ENCODE measurements around the gene DUSP2. TPM values are rescaled to one million over a fixed set of nuclear protein-coding genes. Genes with fewer than 3 reads are reported as not detected.
A peak's percentile ranks its signal among the peaks of the same experiment; 100 is the strongest.

Gene DUSP2
- total RNA-seq, 4 donors from 2014 or later: 14.0 to 21.1 (median 15.6) TPM

DNA sequence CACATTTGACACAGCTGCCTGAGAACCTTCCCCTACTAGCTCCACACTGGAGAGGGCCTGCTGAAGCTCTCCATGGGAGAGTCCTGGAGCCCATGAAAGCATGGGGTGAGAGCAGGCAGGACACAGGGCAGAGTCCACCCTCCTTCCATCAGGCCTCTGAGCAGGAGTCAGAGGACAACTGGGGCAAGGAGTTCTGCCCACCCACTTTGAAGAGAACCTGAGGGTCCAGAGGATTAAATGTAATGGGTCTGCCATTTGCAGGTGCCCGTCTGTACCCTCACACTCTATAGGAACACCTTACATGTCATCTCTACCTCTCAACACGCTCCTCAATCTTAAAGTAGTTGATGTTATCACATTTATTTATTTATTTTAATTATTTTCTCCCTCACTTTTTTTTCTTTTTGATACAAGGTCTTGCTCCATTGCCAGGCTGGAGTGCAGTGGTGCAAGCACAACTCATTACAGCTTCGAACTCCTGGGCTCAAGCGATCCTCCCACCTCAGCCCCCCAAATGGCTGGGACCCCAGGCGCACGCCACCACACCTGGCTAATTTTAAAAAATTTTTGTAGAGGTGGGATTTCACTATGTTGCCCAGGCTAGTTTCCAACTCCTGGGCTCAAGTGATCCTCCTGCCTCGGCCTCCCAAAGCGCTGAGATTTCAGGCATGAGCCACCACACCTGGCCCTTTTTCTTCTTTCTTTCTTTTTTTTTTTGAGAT is 39.1 kb downstream of the DUSP2 start:
- Histone ChIP-seq H3K9me3 (peaks cover 0 to 21% (median 4%) of the 10 kb centered on the region in 4 donors), H3K4me3 (no peak overlapping the region), H3K4me1 (peaks cover 0 to 15% (median 0%) of the 10 kb centered on the region in 4 donors), H3K27me3 (no peaks in the 10 kb centered on the region), H3K27ac (no peak overlapping the region), H3K36me3 (no peaks in the 10 kb centered on the region)
- TF ChIP-seq EP300 (IDR thresholded peaks at IDR 0.05): no peak
- 96 to 97% methylated on average over 8 of the region's 8 CpGs for WGBS, 2 donors
- DNase-seq (ENCODE audit: low spot score in 2 of 2): no peak

- DNase-seq (ENCODE audit: low spot score in 2 of 2): no peak
Measured at GRCh38 chr2:96105152-96105915, 39.9 kb downstream of the DUSP2 start.

DNA sequence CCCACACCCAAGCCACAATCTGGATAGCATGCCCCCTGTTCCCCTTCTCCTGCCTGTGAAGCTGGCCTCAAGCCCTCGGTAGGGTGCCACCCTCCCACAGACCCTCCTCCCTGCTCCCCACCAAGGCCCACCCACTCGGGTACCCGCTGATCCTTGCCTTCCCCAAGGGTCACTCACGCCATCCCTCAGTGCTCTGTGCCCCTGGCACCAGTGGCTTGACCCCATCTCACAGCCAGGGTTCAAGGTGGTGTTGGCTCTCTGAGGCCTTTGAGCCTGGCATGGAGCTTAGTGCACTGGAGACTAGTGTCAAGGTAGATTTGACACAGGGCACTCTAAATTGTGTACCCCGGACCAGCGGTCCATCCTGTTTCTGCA is 40.8 kb downstream of the DUSP2 start:
- no peaks in the 10 kb centered on the region for H3K27me3 ChIP-seq
- TF ChIP-seq EP300 (IDR thresholded peaks at IDR 0.05): no peak
- no peak for TF ChIP-seq POLR2A (IDR thresholded peaks at IDR 0.05)
- no peak for TF ChIP-seq CTCF (IDR thresholded peaks at IDR 0.05)
- no peak for DNase-seq (ENCODE audit: low spot score in 2 of 2)
- no peaks in the 10 kb centered on the region for H3K36me3 ChIP-seq
- H3K27ac ChIP-seq: no peak overlapping the region
- H3K4me3 ChIP-seq: no peak overlapping the region
- peaks cover 0 to 21% (median 4%) of the 10 kb centered on the region in 4 donors for H3K9me3 ChIP-seq
- WGBS, 2 donors: 83 to 86% methylated on average over 6 of the region's 6 CpGs
- peaks cover 0 to 19% (median 0%) of the 10 kb centered on the region in 4 donors for H3K4me1 ChIP-seq

More at GRCh38 chr2:96105152-96105915, 39.9 kb downstream of the DUSP2 start:
- H3K27me3 ChIP-seq: no peaks in the 10 kb centered on the region
- no peak overlapping the region for H3K4me3 ChIP-seq
- 95 to 97% methylated on average over 3 of the region's 3 CpGs for WGBS, 2 donors
- TF ChIP-seq CTCF (IDR thresholded peaks at IDR 0.05) (no peak), EP300 (IDR thresholded peaks at IDR 0.05) (no peak)
- H3K36me3 ChIP-seq: no peaks in the 10 kb centered on the region
- no peak overlapping the region for H3K27ac ChIP-seq
- H3K4me1 ChIP-seq: peaks cover 0 to 15% (median 0%) of the 10 kb centered on the region in 4 donors
- H3K9me3 ChIP-seq: peaks cover 0 to 21% (median 4%) of the 10 kb centered on the region in 4 donors

GRCh38 chr2:96103761-96104486 is 41.3 kb downstream of the DUSP2 start:
- Histone ChIP-seq H3K4me1 (peaks cover 0 to 13% (median 0%) of the 10 kb centered on the region in 4 donors), H3K4me3 (no peak overlapping the region), H3K9me3 (peaks cover 0 to 21% (median 4%) of the 10 kb centered on the region in 4 donors), H3K27ac (no peak overlapping the region), H3K36me3 (no peaks in the 10 kb centered on the region), H3K27me3 (no peaks in the 10 kb centered on the region)
- TF ChIP-seq POLR2A (IDR thresholded peaks at IDR 0.05) (no peak), EP300 (IDR thresholded peaks at IDR 0.05) (no peak), CTCF (IDR thresholded peaks at IDR 0.05) (no peak)
- WGBS, 2 donors: 27 to 30% methylated on average over 6 of the region's 6 CpGs
- DNase-seq (ENCODE audit: low spot score in 2 of 2): peak in 1 of 2 donors; percentile 5

DNA sequence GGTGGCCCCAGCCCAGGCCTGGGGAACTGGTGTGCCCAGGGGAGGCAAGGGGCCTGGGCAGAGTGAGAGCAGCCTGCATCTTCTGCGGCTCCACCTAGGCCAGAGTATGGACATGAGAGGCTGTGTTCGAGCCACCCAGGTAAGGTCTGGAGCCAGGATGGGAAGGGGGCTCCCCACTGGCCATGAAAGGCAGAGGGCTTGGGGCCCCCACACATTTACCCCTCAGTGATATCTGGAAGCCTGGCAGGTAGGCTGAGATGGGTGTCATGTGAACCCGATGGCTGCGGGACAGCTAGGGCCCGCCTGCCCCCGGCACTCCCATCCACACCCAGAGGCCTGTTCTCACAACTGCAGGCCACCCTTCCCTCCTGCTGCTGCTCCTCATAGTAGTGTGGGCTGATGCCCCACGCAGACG is 42.0 kb downstream of the DUSP2 start:
- peaks cover 0 to 21% (median 4%) of the 10 kb centered on the region in 4 donors for H3K9me3 ChIP-seq
- TF ChIP-seq CTCF (IDR thresholded peaks at IDR 0.05) (no peak), EP300 (IDR thresholded peaks at IDR 0.05) (no peak), POLR2A (IDR thresholded peaks at IDR 0.05) (no peak)
- H3K4me3 ChIP-seq: no peak overlapping the region
- 81 to 83% methylated on average over 5 to 8 of the region's 8 CpGs for WGBS, 2 donors
- no peaks in the 10 kb centered on the region for H3K36me3 ChIP-seq
- no peak overlapping the region for H3K27ac ChIP-seq
- H3K27me3 ChIP-seq: no peaks in the 10 kb centered on the region
- peak in 1 of 2 donors; percentile 3 for DNase-seq (ENCODE audit: low spot score in 2 of 2)
- H3K4me1 ChIP-seq: peaks cover 0 to 6% (median 0%) of the 10 kb centered on the region in 4 donors
